Choroid plexus epithelial cell (primary cell): ENCODE data around the gene ZNF487.

Experiments used
- DNase-seq: peaks from one replicate; pipeline ENCODE4 v3.0.0-alpha.2; 2010; ENCODE audit warnings: low read depth
- H3K4me3 ChIP-seq: 2 replicates; pipeline ENCODE4 v1.5.1; 2011; ENCODE audit warnings: low read depth, mild to moderate bottlenecking, control low read depth, low read length, moderate library complexity
- CTCF ChIP-seq: conservative IDR thresholded peaks from 2 replicates; pipeline ENCODE4 v1.5.1; 2011; ENCODE audit warnings: low read depth, mild to moderate bottlenecking, control low read depth, inconsistent platforms, low read length, moderate library complexity

Gene ZNF487

DNA sequence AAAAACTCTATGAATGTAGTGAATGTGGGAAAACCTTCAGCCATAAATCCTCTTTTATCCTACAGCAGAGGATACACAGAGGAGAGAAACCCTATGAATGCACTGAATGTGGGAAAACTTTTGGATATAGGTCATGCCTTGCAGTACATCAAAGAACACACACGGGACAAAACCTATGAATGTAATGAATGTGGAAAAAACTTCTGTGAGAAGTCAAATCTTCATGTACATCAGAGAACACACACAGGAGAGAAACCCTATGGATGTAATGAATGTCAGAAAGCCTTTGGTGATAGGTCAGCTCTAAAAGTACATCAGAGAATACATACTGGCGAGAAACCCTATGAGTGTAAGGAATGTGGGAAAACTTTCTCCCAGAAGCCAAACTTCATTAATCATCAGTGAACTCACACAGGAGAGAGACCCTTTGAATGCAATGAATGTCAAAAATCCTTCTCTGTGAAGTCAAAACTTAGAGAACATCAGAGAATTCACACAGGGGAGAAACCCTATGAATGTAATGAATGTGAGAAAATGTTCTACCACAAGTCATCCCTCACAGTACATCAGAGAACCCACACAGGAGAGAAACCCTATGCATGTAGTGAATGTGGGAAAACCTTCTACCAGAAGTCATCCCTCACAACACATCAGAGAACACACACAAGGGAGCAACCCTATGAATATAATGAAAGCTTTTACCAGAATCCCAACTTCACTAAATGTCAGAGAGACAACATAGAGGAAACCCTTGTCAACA is 45.6 kb downstream of the ZNF487 start:
- TF ChIP-seq CTCF = no peak
- no peak for DNase-seq
- H3K4me3 ChIP-seq = no peak overlapping the region

GRCh38 chr10:43491855-43492254 is 54.9 kb downstream of the ZNF487 start:
- no peak for DNase-seq
- H3K4me3 ChIP-seq = no peak overlapping the region
- no peak for TF ChIP-seq CTCF

- no peak for DNase-seq
- H3K4me3 ChIP-seq = no peak overlapping the region
- TF ChIP-seq CTCF = no peak
Measured at GRCh38 chr10:43502931-43503330, 66.0 kb downstream of the ZNF487 start.

DNA sequence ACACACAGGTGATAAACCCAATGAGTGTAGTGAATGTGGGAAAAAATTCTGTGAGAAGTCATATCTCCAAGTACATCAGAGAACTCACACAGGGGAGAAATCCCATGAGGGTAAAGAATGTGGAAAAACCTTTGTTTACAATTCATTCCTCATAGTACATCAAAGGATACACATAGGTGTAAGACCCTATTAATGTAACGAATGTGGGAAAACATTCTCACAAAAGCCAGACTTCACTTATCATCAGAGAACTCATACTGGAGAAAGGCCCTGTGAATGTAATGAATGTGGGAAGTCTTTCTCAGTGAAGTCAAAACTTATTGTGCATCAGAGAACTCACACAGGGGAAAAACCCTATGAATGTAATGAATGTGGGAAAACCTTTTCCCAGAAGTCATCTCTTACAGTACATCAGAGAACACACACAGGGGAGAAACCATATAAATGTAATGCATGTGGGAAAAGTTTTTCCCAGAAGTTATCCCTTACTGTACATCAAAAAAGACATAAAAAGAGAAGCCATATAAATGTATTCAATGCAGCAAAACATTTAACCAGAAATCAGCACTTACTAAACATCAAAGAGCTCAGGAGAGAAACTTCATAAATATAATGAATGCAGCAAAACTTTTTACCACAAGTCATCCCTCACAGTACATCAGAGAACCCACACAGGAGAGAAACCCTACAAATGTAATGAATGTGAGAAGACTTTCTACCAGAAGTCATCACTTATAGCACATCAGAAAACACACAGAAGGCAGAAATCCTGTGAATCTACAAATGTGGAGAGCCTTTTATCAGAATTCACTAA is 87.7 kb downstream of the ZNF487 start:
- TF ChIP-seq CTCF = no peak
- DNase-seq = no peak

More for the DNA sequence above, 87.7 kb downstream of the ZNF487 start:
- H3K4me3 ChIP-seq = no peak overlapping the region
